ENCODE data around the gene ADAM22.

Gene ADAM22

GRCh38 chr7:88090240-88090639 lies 156.2 kb downstream of the ADAM22 start:
- TF ChIP-seq, protein P1, sequence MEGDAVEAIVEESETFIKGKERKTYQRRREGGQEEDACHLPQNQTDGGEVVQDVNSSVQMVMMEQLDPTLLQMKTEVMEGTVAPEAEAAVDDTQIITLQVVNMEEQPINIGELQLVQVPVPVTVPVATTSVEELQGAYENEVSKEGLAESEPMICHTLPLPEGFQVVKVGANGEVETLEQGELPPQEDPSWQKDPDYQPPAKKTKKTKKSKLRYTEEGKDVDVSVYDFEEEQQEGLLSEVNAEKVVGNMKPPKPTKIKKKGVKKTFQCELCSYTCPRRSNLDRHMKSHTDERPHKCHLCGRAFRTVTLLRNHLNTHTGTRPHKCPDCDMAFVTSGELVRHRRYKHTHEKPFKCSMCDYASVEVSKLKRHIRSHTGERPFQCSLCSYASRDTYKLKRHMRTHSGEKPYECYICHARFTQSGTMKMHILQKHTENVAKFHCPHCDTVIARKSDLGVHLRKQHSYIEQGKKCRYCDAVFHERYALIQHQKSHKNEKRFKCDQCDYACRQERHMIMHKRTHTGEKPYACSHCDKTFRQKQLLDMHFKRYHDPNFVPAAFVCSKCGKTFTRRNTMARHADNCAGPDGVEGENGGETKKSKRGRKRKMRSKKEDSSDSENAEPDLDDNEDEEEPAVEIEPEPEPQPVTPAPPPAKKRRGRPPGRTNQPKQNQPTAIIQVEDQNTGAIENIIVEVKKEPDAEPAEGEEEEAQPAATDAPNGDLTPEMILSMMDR (IDR thresholded peaks at IDR 0.05; ENCODE audit: control insufficient read depth, insufficient read depth, low read depth, low read length, missing control alignments) = no peak
- no peak for DNase-seq (ENCODE audit: low read depth)
- no peak overlapping the region for H3K4me3 ChIP-seq (ENCODE audit: control insufficient read depth, low read depth, low read length)

DNA sequence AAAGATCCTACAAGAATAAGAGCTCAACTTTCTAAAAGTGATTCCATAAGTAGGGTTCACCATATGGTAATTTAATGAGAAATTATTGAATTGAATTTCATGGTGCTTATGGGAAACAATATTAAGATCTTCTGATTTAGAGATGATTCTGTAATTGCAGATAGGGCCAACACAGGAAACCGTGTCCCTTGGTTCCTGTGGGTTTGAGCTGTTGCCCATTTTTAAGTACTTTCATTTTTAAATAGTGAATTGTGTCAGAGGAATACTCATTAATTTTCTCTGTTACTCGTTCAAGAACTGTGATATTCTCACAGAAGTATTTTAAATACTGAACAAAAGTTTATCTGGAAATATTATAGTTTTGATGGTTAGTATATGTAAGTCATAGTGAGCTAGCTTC lies 156.6 kb downstream of the ADAM22 start:
- no peak for DNase-seq (ENCODE audit: low read depth)
- TF ChIP-seq, protein P1 (IDR thresholded peaks at IDR 0.05; ENCODE audit: control insufficient read depth, insufficient read depth, low read depth, low read length, missing control alignments) = no peak
- no peak overlapping the region for H3K4me3 ChIP-seq (ENCODE audit: control insufficient read depth, low read depth, low read length)

- H3K4me3 ChIP-seq (ENCODE audit: control insufficient read depth, low read depth, low read length) = no peak overlapping the region
- TF ChIP-seq, protein P1 (IDR thresholded peaks at IDR 0.05; ENCODE audit: control insufficient read depth, insufficient read depth, low read depth, low read length, missing control alignments) = no peak
- DNase-seq (ENCODE audit: low read depth) = no peak
Observed at GRCh38 chr7:88091988-88092675, 158.1 kb downstream of the ADAM22 start.

GRCh38 chr7:88092676-88092999 lies 158.6 kb downstream of the ADAM22 start:
- TF ChIP-seq, protein P1 (IDR thresholded peaks at IDR 0.05; ENCODE audit: control insufficient read depth, insufficient read depth, low read depth, low read length, missing control alignments) = no peak
- no peak overlapping the region for H3K4me3 ChIP-seq (ENCODE audit: control insufficient read depth, low read depth, low read length)
- DNase-seq (ENCODE audit: low read depth) = no peak

DNA sequence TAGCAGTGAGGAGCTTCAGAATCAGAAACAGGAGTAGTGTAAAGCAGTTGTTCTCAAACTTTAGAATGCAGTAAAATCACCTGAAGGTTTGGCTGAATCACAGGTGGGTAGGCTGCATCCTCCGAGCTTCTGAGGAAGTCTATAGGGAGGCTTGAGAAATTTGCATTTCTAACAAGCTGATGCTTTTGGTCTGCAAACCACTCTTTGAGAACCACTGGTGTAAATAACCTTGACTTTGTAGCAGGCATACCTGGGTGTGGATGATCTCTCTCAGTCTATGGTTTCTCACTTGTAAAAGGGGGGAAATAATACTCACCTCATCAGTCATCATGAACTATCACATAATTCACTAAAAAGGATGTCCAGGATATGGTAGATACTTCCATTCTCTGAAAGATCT lies 167.7 kb downstream of the ADAM22 start:
- H3K4me3 ChIP-seq (ENCODE audit: control insufficient read depth, low read depth, low read length) = no peak overlapping the region
- DNase-seq (ENCODE audit: low read depth) = no peak
- TF ChIP-seq, protein P1 (IDR thresholded peaks at IDR 0.05; ENCODE audit: control insufficient read depth, insufficient read depth, low read depth, low read length, missing control alignments) = no peak

GRCh38 chr7:88102675-88103074 lies 168.6 kb downstream of the ADAM22 start:
- DNase-seq (ENCODE audit: low read depth) = no peak
- TF ChIP-seq, protein P1 (IDR thresholded peaks at IDR 0.05; ENCODE audit: control insufficient read depth, insufficient read depth, low read depth, low read length, missing control alignments) = no peak
- no peak overlapping the region for H3K4me3 ChIP-seq (ENCODE audit: control insufficient read depth, low read depth, low read length)
